ENCODE measurements around the gene DSCAM. TPM values are rescaled to one million over a fixed set of nuclear protein-coding genes. Genes with fewer than 3 reads are reported as not detected.

The DSCAM gene
- under 0.01 TPM in 1 of 2 replicates, not detected in the other for total RNA-seq

GRCh38 chr21:40846587-40847411 is at the start of gene DSCAM:
Gene DSCAM, minus strand, starts transcription at chr21:40847158. Its CDS starts 497 bp downstream, at chr21:40846661.

Small RNA genes lying within 50 kb of the gene (small RNA-seq; reads per million reads assigned to genes)
- gene MIR4760, result 0.88 reads per million, percentile 36 among the genes with 10 or more reads in this experiment
- not detected for gene RF00432

All from articular chondrocyte of knee joint (primary cell).